HG03159 (cell line): ENCODE results near the gene PLD6.
A peak's percentile ranks its signal among the peaks of the same experiment; 100 is the strongest.
"Not testable (repeated sequence)": the region's sequence is repeated elsewhere in the genome, so short reads cannot be mapped to it uniquely, and the experiment has no call there.

Source experiments
- ATAC-seq: cut with Tn5 transposase; IDR thresholded peaks from one replicate; pipeline ENCODE4 v1.9.1; 2021; ENCODE audit warnings: mild to moderate bottlenecking, moderate library complexity; ENCODE audit not compliant: unreplicated experiment

The PLD6 gene

GRCh38 chr17:17179371-17179827 lies 26.7 kb downstream of the PLD6 start:
- peak; percentile 58 for ATAC-seq

- ATAC-seq = no peak
Observed at GRCh38 chr17:17177176-17177575, 29.0 kb downstream of the PLD6 start.

GRCh38 chr17:17176341-17176740 lies 29.8 kb downstream of the PLD6 start:
- no peak for ATAC-seq

- no peak for ATAC-seq
Observed at GRCh38 chr17:17175917-17176316, 30.2 kb downstream of the PLD6 start.

- no peak for ATAC-seq
Observed at GRCh38 chr17:17175340-17175739, 30.8 kb downstream of the PLD6 start.

- no peak for ATAC-seq
Observed at GRCh38 chr17:17173921-17174320, 32.2 kb downstream of the PLD6 start.

GRCh38 chr17:17172990-17173389 lies 33.1 kb downstream of the PLD6 start:
- no peak for ATAC-seq

GRCh38 chr17:17172001-17172939 lies 33.9 kb downstream of the PLD6 start:
- no peak for ATAC-seq

- no peak for ATAC-seq
Observed at GRCh38 chr17:17171186-17171585, 34.9 kb downstream of the PLD6 start.

GRCh38 chr17:17170346-17170985 lies 35.7 kb downstream of the PLD6 start:
- no peak for ATAC-seq

GRCh38 chr17:17169396-17169795 lies 36.7 kb downstream of the PLD6 start:
- ATAC-seq = no peak

GRCh38 chr17:17168401-17168800 lies 37.7 kb downstream of the PLD6 start:
- ATAC-seq = no peak

- ATAC-seq = no peak
Observed at GRCh38 chr17:17167986-17168385, 38.1 kb downstream of the PLD6 start.

- no peak for ATAC-seq
Observed at GRCh38 chr17:17167356-17167755, 38.8 kb downstream of the PLD6 start.

GRCh38 chr17:17166446-17166845 lies 39.7 kb downstream of the PLD6 start:
- no peak for ATAC-seq

GRCh38 chr17:17165666-17166308 lies 40.3 kb downstream of the PLD6 start:
- no peak for ATAC-seq

- ATAC-seq = no peak
Observed at GRCh38 chr17:17164676-17165075, 41.5 kb downstream of the PLD6 start.

- no peak for ATAC-seq
Observed at GRCh38 chr17:17164156-17164555, 42.0 kb downstream of the PLD6 start.

- ATAC-seq = no peak
Observed at GRCh38 chr17:17161759-17162158, 44.4 kb downstream of the PLD6 start.

GRCh38 chr17:17161121-17161520 lies 45.0 kb downstream of the PLD6 start:
- no peak for ATAC-seq

GRCh38 chr17:17159571-17159970 lies 46.6 kb downstream of the PLD6 start:
- no peak for ATAC-seq

GRCh38 chr17:17158506-17158905 lies 47.6 kb downstream of the PLD6 start:
- ATAC-seq = not testable (repeated sequence)
